ENCODE data around the gene HES2. TPM values are rescaled to one million over a fixed set of nuclear protein-coding genes. Genes with fewer than 3 reads are reported as not detected.
A peak's percentile ranks its signal among the peaks of the same experiment; 100 is the strongest.

HES2 gene
- total and polyA plus RNA-seq, 9 of the 15 experiments (the other 6 are each of a cell fraction or from before 2014, with no cell fraction given), result 0.05 to 0.18 (median 0.07) TPM; not detected in 4

DNA sequence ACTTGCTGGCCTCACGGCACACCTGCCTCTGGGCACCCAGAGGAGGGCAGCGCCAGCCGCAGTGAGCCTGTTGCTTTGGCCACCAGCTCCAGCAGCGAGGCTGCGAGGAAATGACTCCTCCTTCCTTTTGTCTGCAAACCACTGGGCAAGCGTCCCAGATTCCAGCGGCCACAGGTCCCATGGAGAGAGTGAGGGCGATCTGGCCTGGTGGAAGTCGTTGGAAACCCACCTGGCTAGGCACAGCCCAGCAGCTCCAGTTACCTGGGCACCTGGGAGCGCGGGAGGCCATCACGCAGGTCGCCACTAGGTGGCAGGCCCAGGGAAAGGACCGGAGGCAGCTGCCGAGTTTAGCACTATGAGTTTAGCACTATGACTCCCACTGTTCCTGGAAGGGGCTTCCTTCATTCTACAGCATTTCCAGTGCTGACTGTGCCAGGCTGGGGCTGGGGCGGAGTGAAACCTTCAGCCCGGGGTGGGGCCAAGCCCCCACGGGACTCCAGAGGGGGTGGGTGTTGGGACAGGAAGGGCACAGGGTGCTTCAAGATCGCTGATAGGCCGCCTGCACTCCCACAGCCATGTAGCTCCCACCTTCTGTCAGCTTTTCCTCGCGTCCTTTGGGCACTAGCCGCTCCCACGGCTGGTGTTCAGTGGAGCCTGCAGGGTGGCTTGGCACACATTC lies 3.7 kb upstream of the HES2 start:
- intact Hi-C loops (cut with micrococcal nuclease), result loop anchor here (1.0 kb wide), 1 partner anchor 15 kb away; no protein-coding TSS in a partner anchor
- FAIRE-seq (peak; percentile 90), DNase-seq (ENCODE audit: extremely low read depth in 1 of 4, low spot score in 3 of 4) (peak; percentile 74 to 86 (median 81)), ATAC-seq (peak; percentile 80)
- no peaks in the 10 kb centered on the region for H3K9me3 ChIP-seq (replicated peaks; ENCODE audit: control insufficient read depth, insufficient read depth, low read depth, low read length)
- ChIA-PET CTCF (ENCODE audit: low intra/inter-chr PET ratio) (interaction anchor here (0.7 to 1.5 kb wide), 4 partner anchors 14 to 80 kb away, joined by 3 to 9 read pairs (median 4); no protein-coding TSS in a partner anchor), POLR2A (interaction anchor here (0.6 to 3.5 kb wide), 7 partner anchors 9 to 223 kb away, joined by 3 to 16 read pairs (median 4); partner anchors contain the start of gene ACOT7)
- in situ Hi-C loops (cut with MboI), result no loop called here
- peaks cover 46% of the 10 kb centered on the region; the same call in 1 of the 2 replicates for H4K20me1 ChIP-seq (replicated peaks; ENCODE audit: control insufficient read depth, insufficient read depth, low read length)
- H3K9me1 ChIP-seq (ENCODE audit: control insufficient read depth, insufficient read depth, low read length), result no peaks in the 10 kb centered on the region
- no peaks in the 10 kb centered on the region for H3K79me2 ChIP-seq (ENCODE audit: control insufficient read depth, insufficient read depth, low read length)
- H3K36me3 ChIP-seq (ENCODE audit: control insufficient read depth, insufficient read depth, low read length), result no peaks in the 10 kb centered on the region
- peak overlapping the region; percentile 67 for H3K4me2 ChIP-seq (ENCODE audit: insufficient read depth, low read length)
- 3% methylated on average over 24 of the region's 24 CpGs for WGBS (ENCODE audit: insufficient coverage, low coverage, missing lambda C conversion rate)
- H3K9ac ChIP-seq (ENCODE audit: insufficient read depth in 1 of 2, low read depth in 2 of 2, low read length in 2 of 2), result peak overlapping the region in 1 of 2 experiments; percentile 66; a peak in 2 of 4 replicates
- H3K27ac ChIP-seq (ENCODE audit: extremely low read depth, low read depth, low read length), result no peak overlapping the region
- H3K27me3 ChIP-seq (ENCODE audit: control insufficient read depth in 2 of 2, insufficient read depth in 2 of 2, low read length in 2 of 2), result peaks cover 29 to 63% of the 10 kb centered on the region in 2 experiments; a peak in 4 of 5 replicates
- no peak overlapping the region for H3K4me3 ChIP-seq
- H2AFZ ChIP-seq (ENCODE audit: low read depth, low read length), result peak overlapping the region; percentile 63
- H3K4me1 ChIP-seq (replicated peaks in 1 of 2; ENCODE audit: control insufficient read depth in 2 of 2, insufficient read depth in 2 of 2, low read length in 2 of 2), result peaks cover 38 to 79% of the 10 kb centered on the region in 2 experiments
- no TSS peak for BruUV-seq (replicated peaks)
- no peak for TF ChIP-seq HOXB6 (CRISPR knock-in tag; IDR thresholded peaks at IDR 0.05; ENCODE audit: borderline replicate concordance)
- peak in 2 of 3 experiments; percentile 38 to 76 for TF ChIP-seq YY1 (IDR thresholded peaks at IDR 0.05; ENCODE audit: borderline replicate concordance in 1 of 3, control insufficient read depth in 1 of 3, extremely low read depth in 1 of 3, insufficient read depth in 3 of 3, insufficient read length in 1 of 3, insufficient replicate concordance in 2 of 3, low read depth in 1 of 3, low read length in 2 of 3)
- TF ChIP-seq GABPA (tag; conservative IDR thresholded peaks at IDR 0.05; ENCODE audit: low read depth), result no peak
- TF ChIP-seq ATF1 (CRISPR knock-in tag; IDR thresholded peaks at IDR 0.05), result no peak
- TF ChIP-seq ATF1 (tag; IDR thresholded peaks at IDR 0.05), result peak; percentile 27; the same call in 1 of the 2 replicates
- TF ChIP-seq ATF7 (IDR thresholded peaks at IDR 0.05), result 0 out of 2 replicates have a peak, but pooled peaks have one; percentile 11
- peak; percentile 69 for TF ChIP-seq KLF16 (IDR thresholded peaks at IDR 0.05)
- TF ChIP-seq, protein P1, sequence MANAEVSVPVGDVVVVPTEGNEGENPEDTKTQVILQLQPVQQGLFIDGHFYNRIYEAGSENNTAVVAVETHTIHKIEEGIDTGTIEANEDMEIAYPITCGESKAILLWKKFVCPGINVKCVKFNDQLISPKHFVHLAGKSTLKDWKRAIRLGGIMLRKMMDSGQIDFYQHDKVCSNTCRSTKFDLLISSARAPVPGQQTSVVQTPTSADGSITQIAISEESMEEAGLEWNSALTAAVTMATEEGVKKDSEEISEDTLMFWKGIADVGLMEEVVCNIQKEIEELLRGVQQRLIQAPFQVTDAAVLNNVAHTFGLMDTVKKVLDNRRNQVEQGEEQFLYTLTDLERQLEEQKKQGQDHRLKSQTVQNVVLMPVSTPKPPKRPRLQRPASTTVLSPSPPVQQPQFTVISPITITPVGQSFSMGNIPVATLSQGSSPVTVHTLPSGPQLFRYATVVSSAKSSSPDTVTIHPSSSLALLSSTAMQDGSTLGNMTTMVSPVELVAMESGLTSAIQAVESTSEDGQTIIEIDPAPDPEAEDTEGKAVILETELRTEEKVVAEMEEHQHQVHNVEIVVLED (CRISPR knock-in tag; IDR thresholded peaks at IDR 0.05), result no peak
- TF ChIP-seq, protein P2, sequence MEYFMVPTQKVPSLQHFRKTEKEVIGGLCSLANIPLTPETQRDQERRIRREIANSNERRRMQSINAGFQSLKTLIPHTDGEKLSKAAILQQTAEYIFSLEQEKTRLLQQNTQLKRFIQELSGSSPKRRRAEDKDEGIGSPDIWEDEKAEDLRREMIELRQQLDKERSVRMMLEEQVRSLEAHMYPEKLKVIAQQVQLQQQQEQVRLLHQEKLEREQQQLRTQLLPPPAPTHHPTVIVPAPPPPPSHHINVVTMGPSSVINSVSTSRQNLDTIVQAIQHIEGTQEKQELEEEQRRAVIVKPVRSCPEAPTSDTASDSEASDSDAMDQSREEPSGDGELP (CRISPR knock-in tag; IDR thresholded peaks at IDR 0.05; ENCODE audit: borderline replicate concordance), result peak; percentile 54
- TF ChIP-seq, protein P3, sequence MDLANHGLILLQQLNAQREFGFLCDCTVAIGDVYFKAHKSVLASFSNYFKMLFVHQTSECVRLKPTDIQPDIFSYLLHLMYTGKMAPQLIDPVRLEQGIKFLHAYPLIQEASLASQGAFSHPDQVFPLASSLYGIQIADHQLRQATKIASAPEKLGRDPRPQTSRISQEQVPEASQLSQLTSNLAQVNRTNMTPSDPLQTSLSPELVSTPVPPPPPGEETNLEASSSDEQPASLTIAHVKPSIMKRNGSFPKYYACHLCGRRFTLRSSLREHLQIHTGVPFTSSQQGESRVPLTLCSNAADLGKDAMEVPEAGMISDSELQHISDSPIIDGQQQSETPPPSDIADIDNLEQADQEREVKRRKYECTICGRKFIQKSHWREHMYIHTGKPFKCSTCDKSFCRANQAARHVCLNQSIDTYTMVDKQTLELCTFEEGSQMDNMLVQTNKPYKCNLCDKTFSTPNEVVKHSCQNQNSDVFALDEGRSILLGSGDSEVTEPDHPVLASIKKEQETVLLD (IDR thresholded peaks at IDR 0.05), result peak; percentile 16; the same call in 1 of the 2 replicates
- TF ChIP-seq ESRRA (IDR thresholded peaks at IDR 0.05; ENCODE audit: borderline replicate concordance, low read depth), result peak; percentile 15; the same call in 1 of the 2 replicates
- peak; percentile 14 for TF ChIP-seq KDM5B (IDR thresholded peaks at IDR 0.05; ENCODE audit: insufficient replicate concordance, low read depth, low read length)
- TF ChIP-seq, protein P4, sequence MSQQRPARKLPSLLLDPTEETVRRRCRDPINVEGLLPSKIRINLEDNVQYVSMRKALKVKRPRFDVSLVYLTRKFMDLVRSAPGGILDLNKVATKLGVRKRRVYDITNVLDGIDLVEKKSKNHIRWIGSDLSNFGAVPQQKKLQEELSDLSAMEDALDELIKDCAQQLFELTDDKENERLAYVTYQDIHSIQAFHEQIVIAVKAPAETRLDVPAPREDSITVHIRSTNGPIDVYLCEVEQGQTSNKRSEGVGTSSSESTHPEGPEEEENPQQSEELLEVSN (IDR thresholded peaks at IDR 0.05; ENCODE audit: borderline replicate concordance in 1 of 2, extremely low read depth in 1 of 2, insufficient read depth in 1 of 2, insufficient read length in 1 of 2, low read depth in 1 of 2, low read length in 1 of 2, poor library complexity in 1 of 2, severe bottlenecking in 1 of 2), result peak in 1 of 2 experiments; percentile 41

Measured in K562 (cell line).